Inferior parietal cortex (tissue), 1 donor: ENCODE measurements around the gene KCTD21.

Source experiments
- DNase-seq: peaks from one replicate; pipeline ENCODE4 v3.0.0-alpha.2; 2016; ENCODE audit errors: extremely low spot score

Gene KCTD21

DNA sequence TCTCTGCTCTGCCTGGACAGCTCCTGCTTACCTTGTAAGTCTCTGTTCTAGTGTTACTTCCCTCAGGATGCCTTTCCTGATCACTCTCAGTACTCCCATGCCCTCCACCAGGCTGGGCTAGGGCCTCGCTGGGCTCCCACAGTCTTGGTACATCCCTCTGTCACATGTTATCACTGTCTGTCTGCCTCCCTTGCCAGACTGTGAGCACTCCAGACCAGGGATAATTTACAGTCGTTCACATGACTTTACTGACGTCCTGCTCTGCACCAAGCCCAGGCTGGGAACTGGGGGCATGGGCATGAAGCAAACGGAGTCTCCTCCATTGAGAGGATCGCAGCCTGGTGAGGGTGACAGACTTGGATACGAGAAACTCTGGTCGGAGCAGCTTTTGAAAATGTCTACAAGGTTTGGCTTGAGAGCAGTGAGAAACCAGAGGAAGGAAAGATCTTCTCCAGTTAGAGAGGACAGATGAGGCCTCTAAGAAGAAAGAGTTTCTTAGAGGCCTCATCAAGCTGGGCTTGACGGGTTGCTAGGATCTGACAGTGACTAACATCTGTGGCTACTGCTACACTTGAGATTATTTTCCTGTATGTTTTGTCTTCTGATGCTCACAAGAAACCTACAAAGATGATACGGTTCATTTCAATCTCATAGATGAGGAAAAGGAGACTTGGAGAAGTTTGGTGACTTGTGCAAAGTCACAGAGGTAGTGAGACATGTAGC, 12.8 kb upstream of the KCTD21 start:
- DNase-seq: no peak

DNA sequence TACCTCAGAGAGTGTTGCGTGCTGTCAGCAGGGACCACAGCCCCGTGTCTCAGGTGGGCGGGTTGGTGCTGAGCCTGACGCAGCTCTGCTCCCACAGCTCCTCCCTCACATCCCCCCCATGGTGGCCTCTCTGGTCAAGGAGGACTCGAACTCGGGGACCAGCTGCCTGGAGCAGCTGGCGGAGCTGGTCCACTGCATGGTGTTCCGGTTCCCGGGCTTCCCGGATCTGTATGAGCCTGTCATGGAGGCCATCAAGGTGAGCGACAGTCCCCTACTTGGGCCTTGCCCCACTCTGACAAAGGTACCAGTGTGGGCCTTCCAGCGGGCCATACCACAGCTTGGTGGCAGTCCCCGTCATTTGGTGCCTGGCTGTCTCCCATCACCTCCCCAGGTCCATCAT, 12.1 kb upstream of the KCTD21 start:
- no peak for DNase-seq

GRCh38 chr11:78200061-78200460, 11.6 kb upstream of the KCTD21 start:
- DNase-seq: no peak

DNA sequence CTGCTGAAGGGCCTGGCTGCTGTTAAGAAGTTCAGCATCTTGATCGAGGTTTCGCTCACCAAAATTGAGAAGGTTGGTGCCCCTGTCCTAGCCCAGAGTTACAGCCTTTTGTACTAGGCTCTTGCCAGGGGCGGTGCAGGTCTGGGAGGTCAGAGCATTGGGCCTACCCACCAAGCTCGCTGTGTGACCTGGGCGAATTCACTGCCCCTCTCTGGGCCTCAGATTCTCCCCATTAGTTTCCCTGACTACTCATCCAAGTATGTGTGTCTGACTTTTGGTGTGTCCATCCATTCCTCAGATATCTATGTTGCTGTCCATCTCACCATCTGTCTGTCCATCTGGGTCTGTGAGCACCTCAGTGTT, 11.2 kb upstream of the KCTD21 start:
- no peak for DNase-seq

DNA sequence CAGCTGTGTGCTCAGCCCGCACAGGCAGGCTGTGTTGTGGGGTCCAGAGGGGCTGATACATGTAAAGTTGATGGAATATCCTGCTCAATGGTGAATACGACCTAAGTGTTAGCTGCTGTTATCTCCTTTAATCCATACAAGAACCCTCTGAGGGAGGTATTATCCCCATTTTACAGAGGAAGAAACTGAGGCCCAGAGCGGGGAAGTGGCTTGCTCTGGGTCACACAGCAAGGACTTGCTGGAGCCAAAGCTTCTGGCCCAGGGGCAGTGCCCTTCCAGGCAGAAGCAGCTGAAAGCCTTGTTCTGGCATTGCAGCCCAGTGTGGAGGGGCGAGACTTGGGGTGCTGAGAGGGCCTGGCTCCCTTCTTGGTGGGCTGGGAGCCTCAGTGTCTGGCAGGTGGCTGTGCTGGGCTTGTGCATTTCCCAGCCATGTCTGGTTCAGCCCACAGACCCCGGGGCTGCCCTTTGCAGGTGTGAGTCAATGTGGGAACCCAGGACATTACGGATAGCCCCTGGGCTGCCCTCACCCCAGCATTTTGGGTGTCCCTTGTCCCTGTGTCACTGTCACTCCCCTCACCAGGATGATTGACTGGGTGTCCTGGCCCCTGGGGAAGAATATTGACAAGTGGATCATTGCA, 10.7 kb upstream of the KCTD21 start:
- no peak for DNase-seq

DNA sequence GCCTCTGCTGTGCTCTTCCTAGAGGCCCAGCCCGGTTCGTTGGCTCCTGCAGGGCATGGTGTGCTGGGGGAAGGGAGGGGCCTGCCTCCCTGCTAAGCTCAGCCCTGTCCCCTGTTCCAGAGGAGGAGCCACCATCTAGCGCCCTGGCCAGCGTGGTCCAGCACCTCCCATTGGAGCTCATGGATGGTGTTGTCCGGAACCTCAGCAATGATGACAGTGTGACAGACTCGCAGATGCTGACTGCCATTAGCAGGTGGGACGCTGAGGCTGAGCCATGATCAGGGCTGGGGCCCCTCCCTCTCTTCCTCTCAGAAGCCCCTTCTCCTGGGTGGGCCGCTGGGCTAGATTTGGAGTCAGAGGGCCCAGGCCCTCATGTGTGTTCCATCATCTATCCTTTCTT, 9.4 kb upstream of the KCTD21 start:
- DNase-seq: no peak

DNA sequence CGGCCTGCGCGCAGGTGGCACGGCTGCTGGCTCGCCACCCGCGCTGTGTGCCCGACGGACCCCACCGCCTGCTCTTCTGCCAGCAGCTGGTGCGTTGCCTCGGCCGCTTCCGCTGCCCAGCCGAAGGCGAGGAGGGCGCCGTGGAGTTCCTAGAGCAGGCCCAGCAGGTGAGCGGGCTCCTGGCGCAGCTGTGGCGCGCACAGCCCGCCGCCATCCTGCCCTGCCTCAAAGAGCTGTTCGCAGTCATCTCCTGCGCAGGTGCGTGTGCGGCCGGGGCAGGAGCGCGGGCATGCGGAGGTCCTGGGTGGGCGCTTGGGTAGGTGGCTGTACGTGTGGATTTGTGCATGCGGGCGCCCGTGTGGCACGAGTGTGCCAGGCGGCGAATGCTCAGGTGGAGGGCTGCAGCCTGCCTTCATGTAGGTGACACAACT, 8.2 kb upstream of the KCTD21 start:
- no peak for DNase-seq

DNA sequence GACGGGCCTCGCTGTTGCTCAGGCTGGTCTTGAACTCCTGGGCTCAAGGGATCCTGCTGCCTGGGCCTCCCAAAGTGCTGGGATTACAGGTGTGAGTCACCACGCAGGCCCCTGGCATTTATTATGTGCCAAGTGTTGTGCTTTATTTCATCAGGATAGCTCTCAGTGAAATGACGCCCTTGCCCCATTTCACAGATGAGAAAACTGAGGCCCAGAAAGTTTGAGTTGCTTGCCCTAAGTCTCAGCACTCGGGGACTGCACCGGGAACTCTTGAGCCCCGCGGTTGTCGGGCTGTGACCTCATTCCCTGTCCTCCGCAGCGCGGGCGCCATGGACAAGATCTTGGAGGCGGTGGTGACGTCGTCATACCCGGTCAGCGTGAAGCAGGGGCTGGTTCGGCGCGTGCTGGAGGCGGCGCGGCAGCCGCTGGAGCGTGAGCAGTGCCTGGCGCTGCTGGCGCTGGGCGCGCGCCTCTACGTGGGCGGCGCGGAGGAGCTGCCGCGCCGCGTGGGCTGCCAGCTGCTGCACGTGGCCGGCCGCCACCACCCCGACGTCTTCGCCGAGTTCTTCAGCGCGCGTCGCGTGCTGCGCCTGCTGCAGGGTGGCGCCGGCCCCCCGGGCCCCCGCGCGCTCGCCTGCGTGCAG, 7.6 kb upstream of the KCTD21 start:
- no peak for DNase-seq

- no peak for DNase-seq
Measured at GRCh38 chr11:78194490-78194889, 6.1 kb upstream of the KCTD21 start.

DNA sequence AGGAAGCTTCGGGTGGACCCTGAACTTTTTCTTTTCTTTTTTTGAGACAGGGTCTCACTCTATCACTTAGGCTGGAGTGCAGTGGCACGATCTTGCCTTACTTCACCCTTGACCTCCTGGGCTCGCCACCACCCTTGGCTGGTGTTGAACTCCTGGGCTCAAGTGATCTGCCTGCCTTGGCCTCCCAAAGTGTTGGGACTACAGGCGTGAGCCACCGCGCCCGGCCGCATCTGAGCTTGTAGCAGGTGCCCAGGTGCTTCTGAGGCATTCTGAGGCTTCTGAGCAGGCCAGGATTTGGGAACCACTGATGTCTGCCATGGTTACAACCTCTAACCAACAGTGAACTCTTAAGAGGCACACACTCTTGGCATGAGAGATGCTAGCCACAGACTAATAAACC, 5.4 kb upstream of the KCTD21 start:
- no peak for DNase-seq

GRCh38 chr11:78192911-78193351, 4.5 kb upstream of the KCTD21 start:
- no peak for DNase-seq

GRCh38 chr11:78192223-78192719, 3.8 kb upstream of the KCTD21 start:
- no peak for DNase-seq

GRCh38 chr11:78190871-78191538, 2.6 kb upstream of the KCTD21 start:
- no peak for DNase-seq

DNA sequence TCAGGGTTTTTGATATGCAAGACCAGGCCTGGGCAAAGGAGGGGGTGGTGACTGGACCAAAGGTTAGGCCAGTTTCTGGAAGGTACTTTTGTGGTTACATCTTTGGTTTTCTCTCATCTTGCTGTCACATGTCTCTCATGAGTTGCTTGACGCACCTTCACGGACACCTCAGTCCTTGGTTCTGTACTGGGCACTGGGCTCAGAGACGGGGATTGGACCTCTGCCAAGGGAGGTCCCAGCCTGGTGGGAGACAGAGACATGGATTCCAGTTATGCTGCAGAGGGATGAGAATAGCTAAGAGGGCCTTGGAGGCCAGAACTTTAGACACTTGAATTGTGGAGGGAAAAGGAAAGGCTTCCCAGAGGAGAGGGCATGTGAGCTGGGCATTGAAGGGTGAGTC, 1.9 kb upstream of the KCTD21 start:
- no peak for DNase-seq

GRCh38 chr11:78189851-78190250, 1.4 kb upstream of the KCTD21 start:
- DNase-seq: no peak

- no peak for DNase-seq
Measured at GRCh38 chr11:78189174-78189724, 823 bp upstream of the KCTD21 start.

DNA sequence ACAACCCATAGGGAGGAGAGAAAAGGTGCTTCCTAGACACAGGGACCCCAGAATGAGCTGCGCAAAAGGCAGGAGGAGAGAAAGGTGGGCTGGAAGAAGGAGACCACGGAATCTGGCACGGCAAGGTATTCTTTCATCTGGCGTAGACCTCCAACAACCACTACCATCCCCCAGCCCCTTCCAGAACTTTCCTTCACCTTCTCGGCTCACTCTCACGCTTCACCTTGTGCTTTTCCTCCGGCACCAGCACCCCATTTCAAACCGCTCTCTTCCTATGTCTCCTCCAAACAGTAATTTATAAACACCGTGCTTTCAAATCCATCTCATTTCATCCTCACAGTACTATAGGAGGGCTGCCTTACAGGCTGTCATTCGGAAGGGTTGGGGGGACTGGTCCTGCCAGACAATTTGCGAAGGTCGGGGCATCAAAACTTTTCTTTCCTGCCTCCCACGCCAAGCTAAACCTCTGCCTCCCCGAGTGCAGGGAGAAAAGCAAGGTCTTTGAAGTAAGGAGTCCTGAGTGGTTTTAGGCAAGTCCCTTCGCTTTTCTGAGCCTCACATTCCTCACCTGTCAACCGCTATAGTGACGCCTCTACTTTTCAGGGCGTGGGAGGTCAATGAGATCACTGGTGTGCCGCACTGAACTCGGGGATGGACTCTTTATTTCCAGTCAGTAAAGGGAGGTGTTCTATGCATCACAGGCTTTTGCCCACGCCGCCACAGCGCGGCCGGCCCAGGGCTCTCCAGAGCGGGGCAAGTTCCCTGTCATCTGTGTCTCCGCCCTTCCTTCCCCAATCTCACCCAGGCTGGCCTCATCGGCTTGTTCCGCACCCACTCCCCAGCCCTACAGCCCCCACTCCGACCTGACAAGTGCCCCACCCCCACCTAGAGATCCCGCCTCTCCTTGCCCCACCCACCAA, 800 bp downstream of the KCTD21 start:
- DNase-seq: no peak

- no peak for DNase-seq
Measured at GRCh38 chr11:78181185-78181584, 7.2 kb downstream of the KCTD21 start.

DNA sequence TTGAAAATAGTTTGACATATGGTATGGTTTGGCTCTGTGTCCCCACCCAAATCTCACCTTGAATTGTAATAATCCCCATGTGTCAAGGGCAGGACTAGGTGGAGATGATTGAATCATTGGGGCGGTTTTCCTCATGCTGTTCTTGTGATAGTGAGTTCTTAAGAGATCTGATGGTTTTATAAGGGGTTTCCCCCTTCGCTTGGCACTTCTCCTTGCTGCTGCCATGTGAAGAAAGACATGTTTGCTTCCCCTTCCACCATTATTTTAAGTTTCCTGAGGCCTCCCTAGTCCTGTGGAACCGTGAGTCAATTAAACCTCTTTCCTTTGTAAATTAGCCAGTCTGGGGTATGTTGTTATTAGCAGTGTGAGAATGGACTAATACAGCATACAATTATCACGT, 7.7 kb downstream of the KCTD21 start:
- DNase-seq: no peak

- no peak for DNase-seq
Measured at GRCh38 chr11:78179459-78180071, 8.9 kb downstream of the KCTD21 start.

- DNase-seq: no peak
Measured at GRCh38 chr11:78177216-78177615, 11.2 kb downstream of the KCTD21 start.
